H1 (cell line): ENCODE data around the gene GPC4. TPM values are rescaled to one million over a fixed set of nuclear protein-coding genes. Genes with fewer than 3 reads are reported as not detected.

Experiments
- CTCF ChIA-PET: fragments of 300-600 bp; sonication (Branson Sonifier 250); formaldehyde crosslinking; loops from one replicate; lab custom pipeline; 2021; ENCODE audit not compliant: partially characterized antibody; lab: Charles Lee
- POLR2A ChIA-PET: fragments of 300-600 bp; sonication (Branson Sonifier 250); formaldehyde crosslinking; loops from one replicate; lab custom pipeline; 2021; ENCODE audit warnings: inconsistent platforms; ENCODE audit not compliant: partially characterized antibody; lab: Charles Lee
- DNase-seq, 2 experiments: peaks; one replicate each; pipeline versions ENCODE4 v3.0.0 to v3.0.0-alpha.2; 2010 to 2022; ENCODE audit warnings: low spot score in 2 of 2, low read depth in 1 of 2, mixed read lengths in 1 of 2
- FAIRE-seq: peaks from 2 replicates; lab custom pipeline; 2011; peaks lifted over from hg19 to GRCh38; lab: Jason Lieb, UNC
- H2AFZ ChIP-seq: 2 replicates; pipeline ENCODE4 v1.8.1; 2012; ENCODE audit warnings: low read length, inconsistent platforms
- H2AK5ac ChIP-seq: 2 replicates; pipeline ENCODE4 v1.6.1; 2013; ENCODE audit warnings: low read depth, low read length
- H2BK120ac ChIP-seq: replicated peaks from 2 replicates; pipeline ENCODE3; 2013; ENCODE audit warnings: low read depth, low read length, inconsistent platforms
- H2BK12ac ChIP-seq: 2 replicates; pipeline ENCODE4 v1.6.1; 2013; ENCODE audit warnings: low read depth, low read length
- H2BK15ac ChIP-seq: 2 replicates; pipeline ENCODE4 v1.6.1; 2013; ENCODE audit warnings: low read length
- H2BK20ac ChIP-seq: 2 replicates; pipeline ENCODE4 v1.6.1; 2013; ENCODE audit warnings: low read length
- H2BK5ac ChIP-seq: 2 replicates; pipeline ENCODE4 v1.6.1; 2013; ENCODE audit warnings: low read depth, low read length
- H3K14ac ChIP-seq: 2 replicates; pipeline ENCODE4 v1.6.1; 2013; ENCODE audit warnings: inconsistent platforms; ENCODE audit not compliant: insufficient read length
- H3K18ac ChIP-seq: 2 replicates; pipeline ENCODE4 v1.6.1; 2013; ENCODE audit warnings: low read length; ENCODE audit errors: extremely low read depth
- H3K23ac ChIP-seq: 2 replicates; pipeline ENCODE4 v1.6.1; 2013; ENCODE audit warnings: inconsistent platforms; ENCODE audit not compliant: insufficient read length
- H3K23me2 ChIP-seq: 2 replicates; pipeline ENCODE4 v1.6.1; 2013; ENCODE audit warnings: low read depth, low read length
- H3K27ac ChIP-seq: 2 replicates; pipeline ENCODE4 v1.6.1; 2011; ENCODE audit warnings: low read depth, low read length, inconsistent platforms
- H3K27me3 ChIP-seq, 4 experiments: replicated peaks in 1 of 4; 1 replicate in 1 of 4; 2 replicates in 3 of 4; pipeline versions ENCODE4 v1.6.1 to v1.8.1; 2011 to 2013; ENCODE audit warnings: low read length in 3 of 4, mild to moderate bottlenecking in 3 of 4, inconsistent platforms in 2 of 4, mixed read lengths in 2 of 4, moderate library complexity in 1 of 4; ENCODE audit not compliant: control insufficient read depth in 3 of 4, insufficient read depth in 3 of 4; ENCODE audit errors: extremely low read depth in 1 of 4
- H3K36me3 ChIP-seq, 4 experiments: 2 replicates each; pipeline versions ENCODE4 v1.6.1 to v1.8.1; 2011 to 2013; ENCODE audit warnings: mild to moderate bottlenecking in 4 of 4, low read length in 3 of 4, moderate library complexity in 2 of 4, control low read depth in 1 of 4, inconsistent platforms in 1 of 4; ENCODE audit not compliant: insufficient read depth in 4 of 4, control insufficient read depth in 2 of 4
- H3K4ac ChIP-seq: replicated peaks from 2 replicates; pipeline ENCODE3; 2013; ENCODE audit warnings: low read length, low read depth, mixed read lengths, inconsistent platforms; ENCODE audit not compliant: insufficient read length
- H3K4me1 ChIP-seq, 4 experiments: replicated peaks in 1 of 4; 1 replicate in 1 of 4; 2 replicates in 3 of 4; pipeline versions ENCODE4 v1.6.1 to v1.8.1; 2011 to 2013; ENCODE audit warnings: low read length in 3 of 4, inconsistent platforms in 2 of 4, mixed read lengths in 1 of 4; ENCODE audit not compliant: insufficient read depth in 4 of 4, control insufficient read depth in 3 of 4
- H3K4me2 ChIP-seq, 2 experiments: 2 replicates each; pipeline versions ENCODE4 v1.6.1 to v1.8.1; 2011 to 2013; ENCODE audit warnings: low read depth in 2 of 2, low read length in 2 of 2, control low read depth in 1 of 2, inconsistent platforms in 1 of 2, mild to moderate bottlenecking in 1 of 2; ENCODE audit not compliant: insufficient read depth in 1 of 2
- H3K4me3 ChIP-seq, 4 experiments: fragments of 200-600, 300-600 bp in 1 of 4; sonication (generic), shearing (Covaris generic), sonication (Bioruptor Twin) in 1 of 4; 2 replicates each; pipeline versions ENCODE4 v1.5.1 to v1.8.1; 2011 to 2016; ENCODE audit warnings: low read length in 4 of 4, low read depth in 3 of 4, control low read depth in 2 of 4, inconsistent platforms in 2 of 4, mild to moderate bottlenecking in 2 of 4, mixed read lengths in 1 of 4, moderate library complexity in 1 of 4; ENCODE audit not compliant: insufficient read depth in 2 of 4; ENCODE audit errors: extremely low read depth in 1 of 4
- H3K56ac ChIP-seq: replicated peaks from 2 replicates; pipeline ENCODE3; 2013; ENCODE audit warnings: low read depth, mild to moderate bottlenecking, mixed read lengths, low read length, inconsistent platforms; ENCODE audit not compliant: insufficient read length
- H3K79me1 ChIP-seq: 2 replicates; pipeline ENCODE4 v1.6.1; 2013; ENCODE audit warnings: low read depth, low read length, control low read depth
- H3K79me2 ChIP-seq, 2 experiments: 2 replicates each; pipeline versions ENCODE4 v1.6.1 to v1.8.1; 2012 to 2013; ENCODE audit warnings: low read length in 2 of 2, mild to moderate bottlenecking in 2 of 2, inconsistent platforms in 1 of 2; ENCODE audit not compliant: insufficient read depth in 2 of 2, control insufficient read depth in 1 of 2
- H3K9ac ChIP-seq, 4 experiments: replicated peaks in 1 of 4; 1 replicate in 1 of 4; 2 replicates in 3 of 4; pipeline versions ENCODE4 v1.6.1 to v1.8.1; 2011 to 2013; ENCODE audit warnings: low read depth in 3 of 4, low read length in 3 of 4, control low read depth in 2 of 4, mild to moderate bottlenecking in 2 of 4, moderate library complexity in 2 of 4, inconsistent platforms in 1 of 4; ENCODE audit errors: extremely low read depth in 1 of 4
- H3K9me3 ChIP-seq, 2 experiments: 2 replicates each; pipeline versions ENCODE4 v1.6.1 to v1.8.1; 2012 to 2013; ENCODE audit warnings: mild to moderate bottlenecking in 2 of 2, moderate library complexity in 2 of 2, control low read depth in 1 of 2, inconsistent platforms in 1 of 2, low read depth in 1 of 2, low read length in 1 of 2, mixed read lengths in 1 of 2; ENCODE audit not compliant: insufficient read depth in 2 of 2
- H4K20me1 ChIP-seq, 2 experiments: replicated peaks in 1 of 2; 2 replicates each; pipeline versions ENCODE3 to v1.8.1; 2011 to 2013; ENCODE audit warnings: inconsistent platforms in 2 of 2, low read length in 2 of 2, mild to moderate bottlenecking in 1 of 2; ENCODE audit not compliant: insufficient read depth in 2 of 2, control insufficient read depth in 1 of 2
- H4K5ac ChIP-seq: 2 replicates; pipeline ENCODE4 v1.6.1; 2013; ENCODE audit warnings: low read length, low read depth, mixed read lengths, inconsistent platforms; ENCODE audit not compliant: insufficient read length
- H4K8ac ChIP-seq: 2 replicates; pipeline ENCODE4 v1.8.0; 2013; ENCODE audit warnings: mild to moderate bottlenecking, moderate library complexity, low read length, inconsistent platforms; ENCODE audit not compliant: insufficient read depth; ENCODE audit errors: extremely low read depth
- H4K91ac ChIP-seq: replicated peaks from 2 replicates; pipeline ENCODE3; 2013; ENCODE audit warnings: low read length, mixed read lengths, inconsistent platforms; ENCODE audit not compliant: insufficient read length
- ATF2 ChIP-seq: IDR thresholded peaks from 2 replicates; pipeline ENCODE4 v1.6.1; 2012; ENCODE audit warnings: low read length, inconsistent platforms
- CBX8 ChIP-seq: fragments of 300-800, 300-1000 bp; sonication (generic); IDR thresholded peaks from 2 replicates; pipeline ENCODE4 v1.7.1; 2016; ENCODE audit warnings: low read depth, low read length, borderline replicate concordance
- CHD1 ChIP-seq: IDR thresholded peaks from 2 replicates; pipeline ENCODE4 v1.6.1; 2012; ENCODE audit warnings: low read depth, low read length, improper control_type of control experiment
- FOSL1 ChIP-seq: IDR thresholded peaks from 2 replicates; pipeline ENCODE4 v1.6.1; 2011; ENCODE audit warnings: mild to moderate bottlenecking, low read depth, low read length, moderate library complexity; ENCODE audit not compliant: insufficient read depth
- HDAC6 ChIP-seq: IDR thresholded peaks from one replicate; pipeline ENCODE4 v1.7.1; 2012; ENCODE audit warnings: low read depth, mild to moderate bottlenecking, inconsistent platforms, low read length, moderate library complexity
- JUN ChIP-seq: IDR thresholded peaks from 2 replicates; pipeline ENCODE4 v1.6.1; 2011; ENCODE audit warnings: low read depth, mild to moderate bottlenecking, improper control_type of control experiment, low read length
- JUND ChIP-seq: IDR thresholded peaks from 2 replicates; pipeline ENCODE4 v1.6.1; 2011; ENCODE audit warnings: mild to moderate bottlenecking, improper control_type of control experiment, low read length
- KDM4A ChIP-seq: IDR thresholded peaks from one replicate; pipeline ENCODE4 v1.7.1; 2012; ENCODE audit warnings: low read depth, mild to moderate bottlenecking, moderate library complexity, low read length, inconsistent platforms; ENCODE audit not compliant: severe bottlenecking
- MAFK ChIP-seq: IDR thresholded peaks from 2 replicates; pipeline ENCODE4 v1.6.1; 2012; ENCODE audit warnings: low read depth, mild to moderate bottlenecking, improper control_type of control experiment, low read length
- SP4 ChIP-seq: IDR thresholded peaks from 2 replicates; pipeline ENCODE4 v1.6.1; 2012; ENCODE audit warnings: low read length, inconsistent platforms
- TEAD4 ChIP-seq: IDR thresholded peaks from 2 replicates; pipeline ENCODE4 v1.6.1; 2012; ENCODE audit warnings: low read depth, low read length, inconsistent platforms, mixed read lengths
- ZNF274 ChIP-seq: IDR thresholded peaks from 2 replicates; pipeline ENCODE4 v1.7.0; 2012; ENCODE audit warnings: low read length, borderline replicate concordance; ENCODE audit errors: extremely low read depth
- WGBS, 2 experiments: shearing (Covaris generic) in 1 of 2; methylation state at CpG; one replicate each; pipeline versions ENCODE4 v1.1.6 to v1.1.7; 2013 to 2015; ENCODE audit warnings: low lambda C conversion rate in 2 of 2, mixed read lengths in 2 of 2, inconsistent platforms in 1 of 2, low coverage in 1 of 2, missing lambda C conversion rate in 1 of 2; ENCODE audit not compliant: insufficient replicate concordance in 2 of 2, insufficient coverage in 1 of 2, insufficient read length in 1 of 2; ENCODE audit errors: extremely low coverage in 1 of 2, missing lambda C conversion rate in 1 of 2; 5-methylcytosine and 5-hydroxymethylcytosine counted together
- polyA plus RNA-seq, 7 experiments: library from polyadenylated mRNA; depleted of rRNA in 3 of 7; stranded (reverse) in 5 of 7; unstranded in 2 of 7; fragments of >200 nt in 5 of 7; fragments of 200-250 nt in 2 of 7; gene quantifications; 1 replicate in 5 of 7; 2 replicates in 1 of 7; 4 replicates in 1 of 7; pipeline versions ENCODE4 v1.2.1 to v1.2.3, GENCODE V29; 2011 to 2013; ENCODE audit warnings: missing spikeins in 2 of 7, mixed read lengths in 2 of 7
- total RNA-seq: library from RNA; stranded (reverse); fragmentation: NEBNext Ultra II Directional; extraction: Animal tissue kit (Norgen Biotek cat#: 25700); gene quantifications from 2 replicates; pipeline ENCODE4 v1.2.1, GENCODE V29; 2021

The GPC4 gene
- total and polyA plus RNA-seq, 2 of the 8 experiments (the other 6 are each of a cell fraction or from before 2014, with no cell fraction given), result 46.8 to 230 TPM

- Histone ChIP-seq H2BK15ac (no peak overlapping the region), H4K20me1 (peaks cover 6 to 9% of the 10 kb centered on the region in 2 experiments), H2BK12ac (no peak overlapping the region), H3K27ac (no peak overlapping the region), H3K4me2 (no peak overlapping the region), H3K79me2 (peaks cover 4 to 98% of the 10 kb centered on the region in 2 experiments; a peak in 3 of 4 replicates), H3K27me3 (no peaks in the 10 kb centered on the region), H3K36me3 (no peaks in the 10 kb centered on the region), H3K79me1 (no peaks in the 10 kb centered on the region), H3K4ac (no peak overlapping the region), H4K8ac (no peak overlapping the region), H2AK5ac (no peak overlapping the region), H3K18ac (no peak overlapping the region), H4K5ac (no peak overlapping the region), H3K4me1 (peaks cover 0 to 10% (median 2%) of the 10 kb centered on the region in 4 experiments; a peak in 2 of 7 replicates), H4K91ac (no peak overlapping the region), H3K23me2 (no peaks in the 10 kb centered on the region), H3K14ac (no peak overlapping the region), H3K56ac (no peak overlapping the region), H3K9ac (no peak overlapping the region), H2BK20ac (no peak overlapping the region), H2BK120ac (no peak overlapping the region), H3K9me3 (no peaks in the 10 kb centered on the region), H2BK5ac (no peak overlapping the region), H3K23ac (no peak overlapping the region), H2AFZ (no peak overlapping the region), H3K4me3 (no peak overlapping the region)
- POLR2A ChIA-PET, result interaction anchor here (1.0 kb wide), 1 partner anchor 13 kb away, joined by 3 read pairs; no protein-coding TSS in a partner anchor
- FAIRE-seq (no peak), DNase-seq (no peak)
- 75% methylated on average over 1 of the region's 1 CpG; no CpG with 5 or more reads in 1 of the 2 experiments for WGBS, 2 experiments
- CTCF ChIA-PET, result no interaction called here
- TF ChIP-seq TEAD4 (no peak), HDAC6 (no peak), JUN (no peak), CHD1 (no peak), ATF2 (no peak), KDM4A (no peak), ZNF274 (no peak), JUND (no peak), MAFK (no peak), FOSL1 (no peak), CBX8 (no peak), SP4 (no peak)
These were observed 51.1 kb downstream of the GPC4 start for GRCh38 chrX:133364196-133364595.
